ENCODE results near the gene ARSB.

The ARSB gene

DNA sequence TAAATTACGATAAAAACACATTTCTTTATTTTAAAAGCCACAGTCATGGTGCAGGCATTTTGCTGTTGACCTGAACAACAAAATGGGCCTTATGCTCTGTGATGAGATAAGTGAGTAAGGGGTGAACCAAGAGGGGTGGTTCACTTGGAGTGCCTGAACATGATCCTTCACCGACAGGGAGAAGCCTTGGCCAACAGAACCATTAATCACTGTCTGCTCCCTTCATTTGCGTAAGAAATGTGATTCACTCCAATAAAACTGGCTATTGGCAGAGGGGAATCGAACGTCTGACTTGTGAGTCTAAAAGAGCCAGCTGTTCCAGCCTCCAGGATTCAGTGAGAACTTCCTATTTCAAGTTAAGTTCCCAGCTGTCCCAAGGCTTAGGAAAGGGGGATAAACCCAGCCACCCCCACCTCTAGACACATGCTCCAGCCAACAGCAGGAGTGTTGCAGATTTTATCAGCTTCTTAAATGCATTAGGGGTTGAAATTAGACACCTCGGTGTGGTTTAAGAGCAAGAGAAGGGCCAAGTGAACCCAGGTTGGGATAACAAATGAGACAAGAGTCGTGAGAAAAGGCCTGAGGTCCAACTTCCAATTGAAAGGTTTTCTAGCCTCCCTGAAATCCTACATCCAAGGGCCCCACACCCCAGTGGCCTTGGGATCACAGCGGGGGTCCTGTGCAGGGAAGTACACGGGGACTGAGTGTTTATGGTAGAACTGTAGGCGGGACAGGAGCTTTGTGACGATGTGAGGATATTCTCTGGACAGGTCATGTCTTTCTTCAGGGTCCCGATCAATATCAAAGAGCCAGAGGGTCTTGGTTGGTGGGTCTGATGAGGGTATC, 205.1 kb downstream of the ARSB start:
- Histone ChIP-seq H3K79me2 (ENCODE audit: insufficient read depth, low read length) (no peaks in the 10 kb centered on the region), H3K4me2 (ENCODE audit: low read depth, low read length, poor library complexity, severe bottlenecking) (no peak overlapping the region), H3K27me3 (ENCODE audit: insufficient read depth, low read length, poor library complexity, severe bottlenecking) (no peaks in the 10 kb centered on the region), H3K9ac (ENCODE audit: low read depth, low read length, poor library complexity, severe bottlenecking) (no peak overlapping the region), H3K36me3 (ENCODE audit: insufficient read depth, low read length) (no peaks in the 10 kb centered on the region; the same call in 1 of the 2 replicates), H3K4me1 (ENCODE audit: insufficient read depth, low read length, poor library complexity, severe bottlenecking) (peaks cover 18% of the 10 kb centered on the region), H3K4me3 (ENCODE audit: low read length, poor library complexity, severe bottlenecking) (no peak overlapping the region), H3F3A (ENCODE audit: low read depth) (no peaks in the 10 kb centered on the region), H3K9me3 (ENCODE audit: insufficient read depth, low read depth, low read length) (no peaks in the 10 kb centered on the region), H4K20me1 (ENCODE audit: insufficient read depth, low read length, poor library complexity, severe bottlenecking) (no peaks in the 10 kb centered on the region), H3K9me2 (replicated peaks; ENCODE audit: low read depth, low read length) (no peaks in the 10 kb centered on the region), H2AFZ (ENCODE audit: low read length) (no peak overlapping the region)
- TF ChIP-seq, protein P1, sequence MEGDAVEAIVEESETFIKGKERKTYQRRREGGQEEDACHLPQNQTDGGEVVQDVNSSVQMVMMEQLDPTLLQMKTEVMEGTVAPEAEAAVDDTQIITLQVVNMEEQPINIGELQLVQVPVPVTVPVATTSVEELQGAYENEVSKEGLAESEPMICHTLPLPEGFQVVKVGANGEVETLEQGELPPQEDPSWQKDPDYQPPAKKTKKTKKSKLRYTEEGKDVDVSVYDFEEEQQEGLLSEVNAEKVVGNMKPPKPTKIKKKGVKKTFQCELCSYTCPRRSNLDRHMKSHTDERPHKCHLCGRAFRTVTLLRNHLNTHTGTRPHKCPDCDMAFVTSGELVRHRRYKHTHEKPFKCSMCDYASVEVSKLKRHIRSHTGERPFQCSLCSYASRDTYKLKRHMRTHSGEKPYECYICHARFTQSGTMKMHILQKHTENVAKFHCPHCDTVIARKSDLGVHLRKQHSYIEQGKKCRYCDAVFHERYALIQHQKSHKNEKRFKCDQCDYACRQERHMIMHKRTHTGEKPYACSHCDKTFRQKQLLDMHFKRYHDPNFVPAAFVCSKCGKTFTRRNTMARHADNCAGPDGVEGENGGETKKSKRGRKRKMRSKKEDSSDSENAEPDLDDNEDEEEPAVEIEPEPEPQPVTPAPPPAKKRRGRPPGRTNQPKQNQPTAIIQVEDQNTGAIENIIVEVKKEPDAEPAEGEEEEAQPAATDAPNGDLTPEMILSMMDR (conservative IDR thresholded peaks at IDR 0.05; ENCODE audit: low read length) = no peak
- TF ChIP-seq EZH2phosphoT487 (IDR thresholded peaks at IDR 0.05; ENCODE audit: borderline replicate concordance) = no peak

DNA sequence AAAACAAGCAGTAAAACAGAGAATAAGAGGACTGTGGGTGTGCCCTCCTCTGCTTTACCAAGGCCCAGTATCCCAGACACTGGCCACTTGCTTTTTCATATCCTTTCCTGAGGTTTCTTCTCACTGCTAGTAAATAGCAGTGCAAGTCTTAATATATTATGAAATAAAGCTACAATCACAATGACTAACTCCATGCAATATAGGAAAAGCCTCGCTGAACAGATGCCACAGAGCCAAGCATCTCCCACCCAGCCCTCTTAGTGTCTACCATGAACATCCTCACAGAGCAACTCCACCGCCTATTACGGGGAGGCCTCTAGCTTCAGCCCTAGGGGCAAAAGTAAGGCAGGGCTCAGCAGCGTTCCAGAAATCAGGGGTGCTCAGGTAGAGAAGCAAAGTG, 205.8 kb downstream of the ARSB start:
- no peak for TF ChIP-seq EZH2phosphoT487 (IDR thresholded peaks at IDR 0.05; ENCODE audit: borderline replicate concordance)
- TF ChIP-seq, protein P1 (conservative IDR thresholded peaks at IDR 0.05; ENCODE audit: low read length) = no peak
- peaks cover 18% of the 10 kb centered on the region for H3K4me1 ChIP-seq (ENCODE audit: insufficient read depth, low read length, poor library complexity, severe bottlenecking)
- H4K20me1 ChIP-seq (ENCODE audit: insufficient read depth, low read length, poor library complexity, severe bottlenecking) = no peaks in the 10 kb centered on the region
- H3K9me3 ChIP-seq (ENCODE audit: insufficient read depth, low read depth, low read length) = no peaks in the 10 kb centered on the region
- no peak overlapping the region for H3K4me2 ChIP-seq (ENCODE audit: low read depth, low read length, poor library complexity, severe bottlenecking)
- no peaks in the 10 kb centered on the region for H3K27me3 ChIP-seq (ENCODE audit: insufficient read depth, low read length, poor library complexity, severe bottlenecking)
- no peak overlapping the region for H2AFZ ChIP-seq (ENCODE audit: low read length)
- no peaks in the 10 kb centered on the region for H3K9me2 ChIP-seq (replicated peaks; ENCODE audit: low read depth, low read length)
- H3K36me3 ChIP-seq (ENCODE audit: insufficient read depth, low read length) = no peaks in the 10 kb centered on the region; the same call in 1 of the 2 replicates
- H3K79me2 ChIP-seq (ENCODE audit: insufficient read depth, low read length) = no peaks in the 10 kb centered on the region
- no peak overlapping the region for H3K9ac ChIP-seq (ENCODE audit: low read depth, low read length, poor library complexity, severe bottlenecking)
- H3K4me3 ChIP-seq (ENCODE audit: low read length, poor library complexity, severe bottlenecking) = no peak overlapping the region
- H3F3A ChIP-seq (ENCODE audit: low read depth) = no peaks in the 10 kb centered on the region

DNA sequence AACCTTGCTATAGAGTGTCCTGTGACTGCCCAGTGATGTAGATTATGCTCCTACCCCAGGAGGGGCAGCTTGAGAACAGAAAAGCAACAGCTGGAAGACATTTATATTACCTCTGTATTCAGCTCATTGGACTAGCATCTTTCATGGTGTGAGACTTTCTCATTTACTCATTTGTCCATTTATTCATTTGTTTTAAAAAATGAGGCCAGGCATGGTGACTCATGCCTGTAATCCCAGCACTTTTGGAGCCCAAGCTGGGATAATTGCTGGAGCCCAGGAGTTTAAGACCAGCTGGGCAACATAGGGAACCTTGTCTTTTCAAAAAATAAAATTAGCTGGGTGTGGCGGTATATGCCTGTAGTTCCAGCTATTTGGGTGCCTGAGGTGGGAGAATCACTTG, 206.6 kb downstream of the ARSB start:
- Histone ChIP-seq H3F3A (ENCODE audit: low read depth) (no peaks in the 10 kb centered on the region), H3K4me2 (ENCODE audit: low read depth, low read length, poor library complexity, severe bottlenecking) (no peak overlapping the region), H2AFZ (ENCODE audit: low read length) (no peak overlapping the region), H3K9me2 (replicated peaks; ENCODE audit: low read depth, low read length) (no peaks in the 10 kb centered on the region), H3K79me2 (ENCODE audit: insufficient read depth, low read length) (no peaks in the 10 kb centered on the region), H3K9ac (ENCODE audit: low read depth, low read length, poor library complexity, severe bottlenecking) (no peak overlapping the region), H3K4me3 (ENCODE audit: low read length, poor library complexity, severe bottlenecking) (no peak overlapping the region), H3K27me3 (ENCODE audit: insufficient read depth, low read length, poor library complexity, severe bottlenecking) (no peaks in the 10 kb centered on the region), H3K36me3 (ENCODE audit: insufficient read depth, low read length) (no peaks in the 10 kb centered on the region; the same call in 1 of the 2 replicates), H3K4me1 (ENCODE audit: insufficient read depth, low read length, poor library complexity, severe bottlenecking) (peaks cover 12% of the 10 kb centered on the region), H4K20me1 (ENCODE audit: insufficient read depth, low read length, poor library complexity, severe bottlenecking) (no peaks in the 10 kb centered on the region), H3K9me3 (ENCODE audit: insufficient read depth, low read depth, low read length) (no peaks in the 10 kb centered on the region)
- TF ChIP-seq EZH2phosphoT487 (IDR thresholded peaks at IDR 0.05; ENCODE audit: borderline replicate concordance) = no peak
- TF ChIP-seq, protein P1 (conservative IDR thresholded peaks at IDR 0.05; ENCODE audit: low read length) = no peak
